GM18867 (cell line): ENCODE data around the gene ISOC2.
A peak's percentile ranks its signal among the peaks of the same experiment; 100 is the strongest.

Source experiments
- ATAC-seq: cut with Tn5 transposase; IDR thresholded peaks from one replicate; pipeline ENCODE4 v1.9.1; 2021; ENCODE audit warnings: mild to moderate bottlenecking, moderate library complexity; ENCODE audit not compliant: unreplicated experiment

ISOC2 gene

GRCh38 chr19:55479451-55480230, 18.2 kb upstream of the ISOC2 start:
- no peak for ATAC-seq

- no peak for ATAC-seq
Observed at GRCh38 chr19:55479045-55479444, 17.6 kb upstream of the ISOC2 start.

- ATAC-seq: no peak
Observed at GRCh38 chr19:55478364-55478763, 16.9 kb upstream of the ISOC2 start.

- no peak for ATAC-seq
Observed at GRCh38 chr19:55477905-55478304, 16.5 kb upstream of the ISOC2 start.

- peak; percentile 88 for ATAC-seq
Observed at GRCh38 chr19:55476100-55476775, 14.8 kb upstream of the ISOC2 start, which contains the start of gene ZNF628. TSS of gene ZNF628 (plus strand) at chr19:55476617. CDS start at chr19:55479911, 3,294 bp downstream.

GRCh38 chr19:55474269-55475265, 13.1 kb upstream of the ISOC2 start:
- no peak for ATAC-seq

GRCh38 chr19:55473225-55474012, 12.0 kb upstream of the ISOC2 start:
- ATAC-seq: no peak

GRCh38 chr19:55472463-55472862, 11.0 kb upstream of the ISOC2 start:
- no peak for ATAC-seq

GRCh38 chr19:55471266-55471665, 9.8 kb upstream of the ISOC2 start:
- ATAC-seq: no peak

- ATAC-seq: no peak
Observed at GRCh38 chr19:55468054-55468393, 6.6 kb upstream of the ISOC2 start.

- peak; percentile 63 for ATAC-seq
Observed at GRCh38 chr19:55467236-55468053, 6.0 kb upstream of the ISOC2 start.

GRCh38 chr19:55466241-55466614, 4.8 kb upstream of the ISOC2 start:
- no peak for ATAC-seq

GRCh38 chr19:55465460-55466240, 4.2 kb upstream of the ISOC2 start:
- ATAC-seq: no peak

- ATAC-seq: no peak
Observed at GRCh38 chr19:55464662-55465054, 3.2 kb upstream of the ISOC2 start, which contains the start of gene C19orf85. TSS of gene C19orf85 (minus strand) at chr19:55464751. CDS start at chr19:55464554, 197 bp downstream.

GRCh38 chr19:55464039-55464661, 2.7 kb upstream of the ISOC2 start:
- ATAC-seq: no peak

- ATAC-seq: no peak
Observed at GRCh38 chr19:55463583-55464031, 2.2 kb upstream of the ISOC2 start.

- no peak for ATAC-seq
Observed at GRCh38 chr19:55462722-55463121, 1.3 kb upstream of the ISOC2 start.

- ATAC-seq: no peak
Observed at GRCh38 chr19:55461974-55462626, 658 bp upstream of the ISOC2 start.
